OCI-LY7 (cell line): ENCODE results near the gene RNF150.

Experiments
- CTCF ChIP-seq: fragments of 200-600 bp; sonication (generic); conservative IDR thresholded peaks from 2 replicates; pipeline ENCODE4 v1.5.1; 2014; ENCODE audit warnings: mild to moderate bottlenecking, antibody characterized with exemption, low read length, moderate library complexity, mixed read lengths
- EZH2phosphoT487 ChIP-seq: fragments of 200-600 bp; sonication (generic); IDR thresholded peaks from 2 replicates; pipeline ENCODE4 v1.6.1; 2018; ENCODE audit warnings: low read depth, borderline replicate concordance, mild to moderate bottlenecking, mixed run types, antibody characterized with exemption, low read length, moderate library complexity, mixed read lengths

GRCh38 chr4:140834839-140835495 is 298.3 kb downstream of the RNF150 start:
- TF ChIP-seq CTCF (no peak), EZH2phosphoT487 (no peak)
